Gastroesophageal sphincter (tissue), 3 donors: ENCODE measurements around the gene COL7A1.

ENCODE experiments used
- CTCF ChIP-seq, 4 experiments: fragments of 200-600 bp in 2 of 4; fragments of 450-650 bp in 2 of 4; sonication (generic) in 1 of 4; IDR thresholded peaks; one replicate each; pipeline ENCODE4 v1.5.1; 2017 to 2019; ENCODE audit warnings: antibody characterized with exemption in 4 of 4, mild to moderate bottlenecking in 2 of 4, moderate library complexity in 2 of 4
- POLR2AphosphoS5 ChIP-seq: sonication (generic); formaldehyde crosslinking; IDR thresholded peaks from one replicate; pipeline ENCODE4 v1.6.1; 2017; ENCODE audit warnings: antibody characterized with exemption

- TF ChIP-seq CTCF (IDR thresholded peaks at IDR 0.05): no peak
- no peak for TF ChIP-seq POLR2AphosphoS5
These were observed 9.7 kb downstream of the COL7A1 start for GRCh38 chr3:48585411-48585810.
